Caco-2 (cell line): Measurements from ENCODE around the gene ZNF518B. TPM values are rescaled to one million over a fixed set of nuclear protein-coding genes. Genes with fewer than 3 reads are reported as not detected.

Experiments
- BruUV-seq: library from RNA; stranded (reverse); fragments of 400-500 nt; replicated peaks from 2 replicates; lab custom pipeline; 2021; lab: Mats Ljungman, UMichigan
- CTCF ChIA-PET: fragments of 300-600 bp; sonication (Branson Sonifier 250); formaldehyde crosslinking; loops from one replicate; lab custom pipeline; 2022; ENCODE audit warnings: antibody characterized with exemption; lab: Charles Lee
- POLR2A ChIA-PET: fragments of 300-600 bp; sonication (Branson Sonifier 250); formaldehyde crosslinking; loops from one replicate; lab custom pipeline; 2022; ENCODE audit warnings: antibody characterized with exemption; lab: Charles Lee
- DNase-seq, 2 experiments: peaks; one replicate each; pipeline versions ENCODE4 v3.0.0 to v3.0.0-alpha.2; 2020 to 2022
- H3K27me3 ChIP-seq: replicated peaks from 2 replicates; pipeline ENCODE4 v1.6.0; 2011; ENCODE audit warnings: low read length; ENCODE audit not compliant: control insufficient read depth, insufficient read depth
- H3K36me3 ChIP-seq: 2 replicates; pipeline ENCODE4 v1.5.1; 2011; ENCODE audit warnings: low read length; ENCODE audit not compliant: control insufficient read depth, insufficient read depth
- H3K4me1 ChIP-seq: fragments of 250-450 bp; sonication (Bioruptor Pico); 2 replicates; pipeline ENCODE4 v1.5.1; 2020; ENCODE audit warnings: mild to moderate bottlenecking
- H3K4me3 ChIP-seq: 2 replicates; pipeline ENCODE4 v1.5.1; 2011; ENCODE audit warnings: low read depth, mild to moderate bottlenecking, control low read depth, low read length
- H3K9me3 ChIP-seq: fragments of 250-450 bp; sonication (Bioruptor Pico); 2 replicates; pipeline ENCODE4 v1.5.1; 2020; ENCODE audit warnings: mild to moderate bottlenecking, moderate library complexity
- H3K27ac Mint-ChIP-seq: one replicate; pipeline ENCODE4 v1.8.0; 2022; ENCODE audit warnings: mixed read lengths; ENCODE audit not compliant: unreplicated experiment
- H3K27me3 Mint-ChIP-seq: one replicate; pipeline ENCODE4 v1.8.0; 2022; ENCODE audit warnings: mixed read lengths; ENCODE audit not compliant: insufficient read depth, unreplicated experiment
- H3K36me3 Mint-ChIP-seq: one replicate; pipeline ENCODE4 v1.8.0; 2022; ENCODE audit warnings: mild to moderate bottlenecking, mixed read lengths; ENCODE audit not compliant: insufficient read depth, unreplicated experiment
- H3K4me1 Mint-ChIP-seq: one replicate; pipeline ENCODE4 v1.8.0; 2022; ENCODE audit warnings: low read depth, mixed read lengths; ENCODE audit not compliant: unreplicated experiment
- H3K4me3 Mint-ChIP-seq: one replicate; pipeline ENCODE4 v1.8.0; 2022; ENCODE audit warnings: mild to moderate bottlenecking, moderate library complexity, mixed read lengths; ENCODE audit not compliant: unreplicated experiment
- H3K9me3 Mint-ChIP-seq: one replicate; pipeline ENCODE4 v1.8.0; 2022; ENCODE audit warnings: mixed read lengths; ENCODE audit not compliant: unreplicated experiment
- CTCF ChIP-seq, 2 experiments: fragments of 200-600 bp in 1 of 2; IDR thresholded peaks; 1 replicate in 1 of 2; 2 replicates in 1 of 2; pipeline versions ENCODE4 v1.5.1 to v1.8.0; 2011 to 2022; ENCODE audit warnings: antibody characterized with exemption in 1 of 2, control low read depth in 1 of 2, inconsistent platforms in 1 of 2, low read depth in 1 of 2, low read length in 1 of 2, mild to moderate bottlenecking in 1 of 2, moderate library complexity in 1 of 2; ENCODE audit not compliant: insufficient read depth in 1 of 2, severe bottlenecking in 1 of 2, unreplicated experiment in 1 of 2
- intact Hi-C: fragments of 100-400 bp; cut with micrococcal nuclease; formaldehyde crosslinking; loops from one replicate; pipeline ENCODE4 v1.10.0; 2022; ENCODE audit not compliant: unreplicated experiment
- total RNA-seq: library from RNA; stranded (reverse); gene quantifications from 2 replicates; pipeline ENCODE4 v1.2.3, GENCODE V29; 2022

Gene ZNF518B
- total RNA-seq, 1 experiment from 2014 or later = not detected

DNA sequence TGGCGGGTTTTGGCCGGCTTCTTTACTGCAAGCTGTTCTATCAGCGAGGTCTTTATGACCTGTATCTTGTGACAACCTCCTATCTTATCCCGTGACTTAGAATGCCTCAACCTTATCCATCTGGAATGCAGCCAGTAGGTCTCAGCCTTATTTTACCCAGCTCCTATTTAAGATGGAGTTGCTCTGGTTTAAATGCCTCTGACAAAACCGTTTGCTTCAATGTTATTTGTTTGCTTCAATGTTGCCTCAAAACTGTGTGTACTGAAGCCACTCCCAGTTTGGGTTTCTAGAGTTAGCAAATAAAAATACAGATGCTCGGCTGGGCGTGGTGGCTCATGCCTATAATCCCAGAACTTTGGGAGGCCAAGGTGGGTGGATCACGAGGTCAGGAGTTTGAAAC lies 51.6 kb downstream of the ZNF518B start:
- Histone ChIP-seq H3K27me3 (no peaks in the 10 kb centered on the region), H3K9me3 (no peaks in the 10 kb centered on the region), H3K4me1 (no peaks in the 10 kb centered on the region; the same call in 1 of the 2 replicates), H3K4me3 (no peak overlapping the region), H3K36me3 (no peaks in the 10 kb centered on the region)
- Mint-ChIP-seq H3K9me3 (no peaks in the 10 kb centered on the region), H3K4me3 (no peak overlapping the region), H3K27ac (no peak overlapping the region), H3K36me3 (no peaks in the 10 kb centered on the region), H3K27me3 (no peaks in the 10 kb centered on the region), H3K4me1 (no peaks in the 10 kb centered on the region)
- ChIA-PET CTCF (interaction anchor here (4.5 kb wide), 1 partner anchor 247 kb away, joined by 31 read pairs; no protein-coding TSS in a partner anchor), POLR2A (no interaction called here)
- intact Hi-C loops = no loop called here
- DNase-seq = no peak
- no peak for TF ChIP-seq CTCF (IDR thresholded peaks at IDR 0.05; ENCODE audit: insufficient read depth in 1 of 2, low read depth in 1 of 2, low read length in 1 of 2, severe bottlenecking in 1 of 2, unreplicated experiment in 1 of 2)
- BruUV-seq = no TSS peak

DNA sequence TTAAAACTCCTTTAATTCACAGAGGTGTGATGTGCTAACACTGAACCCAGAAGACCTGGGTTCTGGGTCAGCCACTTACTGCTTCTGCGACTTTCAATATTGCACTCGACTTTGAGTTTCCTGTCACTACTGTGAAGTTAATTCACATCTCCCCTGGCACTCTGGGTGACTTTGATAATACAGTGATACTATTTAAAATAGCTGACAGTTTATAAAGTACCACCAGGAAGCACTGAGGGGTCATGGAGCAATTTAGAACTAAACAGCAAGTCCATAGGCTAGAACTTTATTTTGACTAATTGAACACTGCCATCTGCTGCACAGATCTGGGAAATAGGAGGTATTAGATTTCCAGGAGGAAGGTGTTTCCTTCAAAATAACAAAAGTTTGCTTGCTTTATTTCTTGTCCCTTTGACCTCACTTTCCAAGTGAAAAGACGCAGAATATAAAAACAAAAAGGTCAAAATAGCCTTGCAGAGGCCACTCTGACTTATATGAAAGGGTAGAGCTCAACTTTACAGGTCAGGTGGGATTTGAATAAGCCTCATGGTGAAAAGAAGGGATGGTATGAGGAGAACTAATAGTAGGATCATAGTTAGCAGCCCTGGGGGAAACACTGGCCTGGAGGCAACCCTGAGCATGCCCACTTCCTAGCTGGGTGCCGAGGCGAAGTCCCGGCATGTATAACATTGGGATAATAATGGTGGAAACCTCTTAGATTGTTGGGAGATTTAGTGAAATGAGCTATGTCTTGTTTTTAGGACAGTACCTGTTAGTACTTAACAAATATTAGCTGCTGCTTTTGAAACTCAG lies 53.4 kb downstream of the ZNF518B start:
- no TSS peak for BruUV-seq
- Mint-ChIP-seq H3K4me3 (no peak overlapping the region), H3K27me3 (no peaks in the 10 kb centered on the region), H3K4me1 (no peaks in the 10 kb centered on the region), H3K9me3 (no peaks in the 10 kb centered on the region), H3K27ac (no peak overlapping the region), H3K36me3 (no peaks in the 10 kb centered on the region)
- CTCF ChIA-PET = interaction anchor here (0.9 to 4.5 kb wide), 3 partner anchors 238 to 245 kb away, joined by 3 to 31 read pairs (median 16); no protein-coding TSS in a partner anchor
- intact Hi-C loops = loop anchor here (1.0 to 5.0 kb wide), 4 partner anchors 82 to 247 kb away; no protein-coding TSS in a partner anchor
- Histone ChIP-seq H3K9me3 (no peaks in the 10 kb centered on the region), H3K36me3 (no peaks in the 10 kb centered on the region), H3K27me3 (no peaks in the 10 kb centered on the region), H3K4me1 (no peaks in the 10 kb centered on the region; the same call in 1 of the 2 replicates), H3K4me3 (no peak overlapping the region)
- DNase-seq = peak in 1 of 2 experiments; percentile 52
- POLR2A ChIA-PET = no interaction called here
- TF ChIP-seq CTCF (IDR thresholded peaks at IDR 0.05; ENCODE audit: insufficient read depth in 1 of 2, low read depth in 1 of 2, low read length in 1 of 2, severe bottlenecking in 1 of 2, unreplicated experiment in 1 of 2) = peak; percentile 48 to 50

- BruUV-seq = no TSS peak
- Mint-ChIP-seq H3K9me3 (peaks cover 20% of the 10 kb centered on the region), H3K4me1 (no peaks in the 10 kb centered on the region), H3K36me3 (peaks cover 4% of the 10 kb centered on the region), H3K27me3 (no peaks in the 10 kb centered on the region), H3K27ac (no peak overlapping the region), H3K4me3 (no peak overlapping the region)
- Histone ChIP-seq H3K9me3 (no peaks in the 10 kb centered on the region), H3K27me3 (no peaks in the 10 kb centered on the region), H3K36me3 (no peaks in the 10 kb centered on the region), H3K4me3 (no peak overlapping the region), H3K4me1 (no peaks in the 10 kb centered on the region)
- DNase-seq = no peak
- TF ChIP-seq CTCF (IDR thresholded peaks at IDR 0.05; ENCODE audit: insufficient read depth in 1 of 2, low read depth in 1 of 2, low read length in 1 of 2, severe bottlenecking in 1 of 2, unreplicated experiment in 1 of 2) = no peak
- intact Hi-C loops = no loop called here
- ChIA-PET POLR2A (no interaction called here), CTCF (no interaction called here)
These were observed 61.1 kb downstream of the ZNF518B start for GRCh38 chr4:10395971-10396580.
